GM20000 (cell line): ENCODE results near the gene LYPD6.

Source experiments
- DNase-seq: peaks from one replicate; pipeline ENCODE4 v3.0.0; 2012; ENCODE audit warnings: low spot score
- CTCF ChIP-seq: IDR thresholded peaks from 2 replicates; pipeline ENCODE4 v1.5.1; 2012; ENCODE audit warnings: mild to moderate bottlenecking, control low read depth; ENCODE audit errors: extremely low read depth, missing control alignments

LYPD6 gene

GRCh38 chr2:149364839-149365238, 34.5 kb downstream of the LYPD6 start:
- no peak for TF ChIP-seq CTCF
- DNase-seq: no peak

GRCh38 chr2:149365931-149366583, 35.7 kb downstream of the LYPD6 start:
- no peak for DNase-seq
- no peak for TF ChIP-seq CTCF

GRCh38 chr2:149370061-149370775, 39.8 kb downstream of the LYPD6 start:
- no peak for TF ChIP-seq CTCF
- DNase-seq: no peak

- DNase-seq: no peak
These were observed 41.1 kb downstream of the LYPD6 start for GRCh38 chr2:149371476-149371875.

GRCh38 chr2:149375801-149376361, 45.5 kb downstream of the LYPD6 start:
- TF ChIP-seq CTCF: no peak
- DNase-seq: no peak

More at GRCh38 chr2:149371476-149371875, 41.1 kb downstream of the LYPD6 start:
- TF ChIP-seq CTCF: no peak

GRCh38 chr2:149380205-149380604, 49.8 kb downstream of the LYPD6 start:
- no peak for TF ChIP-seq CTCF
- DNase-seq: no peak

GRCh38 chr2:149383340-149383739, 53.0 kb downstream of the LYPD6 start:
- TF ChIP-seq CTCF: no peak

More at GRCh38 chr2:149383340-149383739, 53.0 kb downstream of the LYPD6 start:
- no peak for DNase-seq
